Activated CD4-positive, alpha-beta T cell treated with anti-CD3 and anti-CD28 coated beads, Interleukin-2, amount 50 U/mL, for 4 hours (primary cell): Measurements from ENCODE around the gene TOLLIP.
"Not testable (repeated sequence)": the region's sequence is repeated elsewhere in the genome, so short reads cannot be mapped to it uniquely, and the experiment has no call there.

Source experiments
- DNase-seq, 2 experiments: peaks; one replicate each; pipeline ENCODE4 v3.0.0-alpha.2; 2020

TOLLIP gene

DNA sequence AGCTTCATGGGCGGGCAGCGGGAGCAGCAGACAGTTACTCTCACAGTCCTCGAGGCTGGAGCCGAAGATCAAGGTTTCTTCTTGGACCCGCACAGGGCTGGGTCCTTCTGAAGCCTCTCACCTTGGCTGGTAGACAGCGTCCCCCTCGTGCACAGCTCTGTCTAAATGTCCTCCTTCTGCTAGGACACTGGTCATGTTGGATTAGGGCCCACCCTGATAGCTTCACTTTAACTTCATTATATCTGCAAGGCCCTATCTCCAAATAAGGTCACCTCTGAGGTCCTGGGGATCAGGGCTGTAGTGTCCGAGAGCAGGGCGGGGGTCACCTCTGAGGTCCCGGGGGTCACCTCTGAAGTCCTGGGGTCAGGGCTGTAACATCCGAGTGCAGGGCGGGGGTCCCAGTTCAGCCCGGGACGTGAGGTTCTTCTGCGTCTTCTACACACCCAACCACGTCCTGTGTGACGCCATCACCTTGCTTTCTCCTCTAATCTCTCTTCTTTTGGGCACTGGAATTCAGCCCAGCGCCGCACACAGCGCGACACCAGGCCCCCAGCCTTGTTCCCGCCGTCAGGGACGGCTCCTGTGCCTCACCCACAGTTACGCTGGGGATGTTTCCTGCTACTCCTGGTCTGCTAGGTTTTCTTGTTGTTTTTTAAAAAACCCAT is 34.1 kb upstream of the TOLLIP start:
- DNase-seq: no peak

DNA sequence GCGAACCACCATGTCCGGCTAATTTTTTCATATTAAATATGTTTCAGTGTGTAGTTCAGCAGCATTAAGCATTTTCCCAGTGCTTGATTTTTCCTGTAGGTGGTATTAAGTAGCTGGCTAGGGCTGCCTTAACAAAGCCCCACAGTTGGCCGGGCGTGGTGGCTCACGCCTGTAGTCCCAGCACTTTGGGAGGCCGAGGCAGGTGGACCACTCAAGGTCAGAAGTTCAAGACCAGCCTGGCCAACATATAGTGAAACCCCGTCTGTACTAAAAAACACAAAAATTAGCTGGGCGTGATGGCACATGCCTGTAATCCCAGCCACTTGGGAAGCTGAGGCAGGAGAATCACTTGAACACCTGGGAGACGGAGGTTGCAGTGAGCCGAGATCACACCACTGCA is 33.5 kb upstream of the TOLLIP start:
- DNase-seq: no peak

DNA sequence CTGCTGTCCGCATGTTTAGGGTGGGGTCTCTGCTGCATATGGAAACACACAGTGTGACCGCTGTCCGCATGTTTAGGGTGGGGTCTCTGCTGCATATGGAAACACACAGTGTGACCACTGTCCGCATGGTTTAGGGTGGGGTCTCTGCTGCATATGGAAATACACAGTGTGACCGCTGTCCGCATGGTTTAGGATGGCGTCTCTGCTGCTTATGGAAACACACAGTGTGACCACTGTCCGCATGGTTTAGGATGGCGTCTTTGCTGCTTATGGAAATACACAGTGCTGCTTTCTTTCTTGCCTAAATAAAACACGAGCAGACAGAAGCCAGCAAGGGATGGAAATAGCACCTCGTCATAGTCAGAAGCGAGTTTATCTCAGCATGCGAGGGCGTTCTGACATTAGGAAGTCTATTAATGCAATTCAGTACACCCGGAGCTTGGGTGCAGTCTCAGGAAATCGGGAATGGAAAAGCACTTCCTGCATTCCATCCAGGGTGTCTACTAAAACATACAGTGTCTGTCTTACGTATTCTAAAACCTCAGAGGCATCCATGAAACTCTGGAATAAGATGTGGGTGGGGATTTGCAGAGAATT is 32.6 kb upstream of the TOLLIP start:
- no peak for DNase-seq

DNA sequence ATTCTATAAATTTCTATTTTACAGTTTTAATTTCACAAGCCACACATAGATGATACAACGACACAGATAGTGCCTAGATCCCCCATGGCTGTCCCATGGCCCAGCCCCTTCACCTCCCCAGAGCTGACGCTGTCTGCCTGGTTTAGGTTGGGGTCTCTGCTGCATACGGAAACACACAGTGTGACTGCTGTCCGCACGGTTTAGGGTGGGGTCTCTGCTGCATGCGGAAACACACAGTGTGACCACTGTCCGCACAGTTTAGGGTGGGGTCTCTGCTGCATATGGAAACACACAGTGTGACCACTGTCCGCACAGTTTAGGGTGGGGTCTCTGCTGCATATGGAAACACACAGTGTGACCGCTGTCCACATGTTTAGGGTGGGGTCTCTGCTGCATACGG is 31.8 kb upstream of the TOLLIP start:
- DNase-seq: not testable (repeated sequence)

DNA sequence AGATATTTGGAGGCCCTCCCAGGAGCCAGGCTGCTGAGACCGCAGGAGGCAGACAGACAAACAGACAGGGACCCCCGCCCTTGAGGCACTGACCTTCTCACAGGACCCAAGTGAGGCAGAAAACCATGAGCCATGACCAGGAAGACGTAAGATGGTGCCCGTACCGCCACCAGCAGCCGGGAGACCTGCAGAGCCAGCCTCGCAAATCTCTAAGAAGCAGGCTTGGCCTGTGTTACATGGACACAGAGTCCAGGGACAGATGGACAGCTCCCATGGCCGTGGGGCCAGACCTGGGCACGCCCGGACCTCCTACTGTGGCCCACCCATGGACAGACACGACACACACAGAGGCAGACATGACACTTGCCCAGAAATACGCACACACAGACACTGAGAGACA is 30.7 kb upstream of the TOLLIP start:
- DNase-seq: no peak

DNA sequence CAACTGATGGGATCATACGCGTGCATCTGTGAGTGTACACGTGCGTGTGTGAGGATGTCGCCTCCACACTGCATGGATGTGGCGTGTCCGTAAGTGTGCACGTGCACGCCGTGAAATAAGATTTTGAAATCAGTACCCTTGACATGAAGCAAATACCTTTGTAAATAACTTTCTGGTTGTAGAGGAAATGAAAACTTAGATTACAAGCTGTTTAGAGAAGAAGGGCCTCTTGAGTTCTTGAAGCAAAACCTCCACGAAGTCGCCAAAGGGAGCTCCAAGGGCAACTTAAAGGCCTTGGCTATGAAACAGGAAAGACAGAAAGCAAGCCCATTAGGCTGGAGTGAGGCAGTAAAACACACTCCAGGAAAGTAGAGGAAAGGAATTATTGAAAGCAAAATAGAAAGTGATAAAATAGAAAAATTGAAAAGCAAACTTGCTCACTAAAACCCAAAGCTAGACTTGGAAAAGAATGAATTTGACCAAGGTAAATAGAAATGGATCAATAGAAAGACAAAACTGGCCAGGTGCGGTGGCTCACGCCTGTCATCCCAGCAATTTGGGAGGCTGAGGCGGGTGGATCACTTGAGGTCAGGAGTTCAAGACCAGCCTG is 29.7 kb upstream of the TOLLIP start:
- no peak for DNase-seq

DNA sequence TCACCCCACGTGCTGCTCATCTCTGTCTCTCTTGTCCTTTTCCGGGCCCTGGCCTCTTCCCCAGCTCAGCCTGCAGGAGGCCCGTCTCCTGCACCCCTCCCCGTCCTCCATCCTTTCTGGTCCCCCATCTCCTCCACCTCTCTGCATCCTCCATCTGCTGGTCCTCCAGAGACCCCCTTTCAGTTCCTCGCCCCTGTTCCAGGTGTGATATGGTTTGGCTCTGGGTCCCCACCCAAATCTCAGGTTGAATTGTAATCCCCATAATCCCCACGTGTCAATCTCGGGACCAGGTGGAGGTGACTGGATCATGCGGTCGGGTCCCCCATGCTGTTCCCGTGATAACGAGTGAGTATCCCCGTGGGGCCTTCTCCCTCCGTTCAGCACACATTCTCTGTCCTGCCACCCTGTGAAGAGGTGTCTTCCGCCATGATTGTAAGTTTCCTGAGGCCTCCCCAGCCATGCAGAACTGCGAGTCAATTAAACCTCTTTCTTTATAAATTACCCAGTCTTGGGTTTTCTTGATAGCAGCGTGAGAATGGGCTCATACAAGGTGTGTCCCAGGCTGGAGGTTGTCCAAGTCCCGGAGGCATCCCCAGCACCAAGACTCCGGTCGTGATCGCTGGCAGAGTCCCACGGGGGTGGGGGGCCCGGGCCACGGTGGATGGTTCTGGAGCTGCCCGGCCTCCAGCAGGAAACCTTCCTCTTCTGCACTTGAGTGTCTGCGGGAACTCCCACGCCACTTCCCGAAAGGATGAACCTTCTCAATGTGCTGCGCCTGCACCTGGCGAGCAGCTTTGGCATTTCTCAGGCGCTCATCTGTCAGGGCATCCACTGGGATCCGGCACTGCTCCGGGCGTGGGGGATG is 29.0 kb upstream of the TOLLIP start:
- no peak for DNase-seq

DNA sequence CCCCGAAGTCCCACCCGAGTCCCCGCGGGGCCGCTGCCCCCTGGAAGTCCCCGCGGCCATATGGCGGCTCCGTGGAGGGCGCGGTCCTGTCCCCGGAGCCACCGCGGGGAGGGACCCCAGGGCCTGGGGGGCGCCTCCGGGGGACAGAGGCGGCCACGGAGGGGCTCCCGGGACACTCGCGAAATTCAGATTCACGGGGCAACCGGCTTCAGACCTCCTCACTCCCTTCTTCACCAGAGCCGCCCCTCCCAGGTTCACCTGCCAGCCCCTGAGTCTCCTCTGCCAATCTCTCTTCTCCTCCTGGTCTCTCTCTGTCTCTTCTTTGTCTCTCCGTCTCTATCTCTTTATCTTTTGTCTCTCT is 28.2 kb upstream of the TOLLIP start:
- no peak for DNase-seq

DNA sequence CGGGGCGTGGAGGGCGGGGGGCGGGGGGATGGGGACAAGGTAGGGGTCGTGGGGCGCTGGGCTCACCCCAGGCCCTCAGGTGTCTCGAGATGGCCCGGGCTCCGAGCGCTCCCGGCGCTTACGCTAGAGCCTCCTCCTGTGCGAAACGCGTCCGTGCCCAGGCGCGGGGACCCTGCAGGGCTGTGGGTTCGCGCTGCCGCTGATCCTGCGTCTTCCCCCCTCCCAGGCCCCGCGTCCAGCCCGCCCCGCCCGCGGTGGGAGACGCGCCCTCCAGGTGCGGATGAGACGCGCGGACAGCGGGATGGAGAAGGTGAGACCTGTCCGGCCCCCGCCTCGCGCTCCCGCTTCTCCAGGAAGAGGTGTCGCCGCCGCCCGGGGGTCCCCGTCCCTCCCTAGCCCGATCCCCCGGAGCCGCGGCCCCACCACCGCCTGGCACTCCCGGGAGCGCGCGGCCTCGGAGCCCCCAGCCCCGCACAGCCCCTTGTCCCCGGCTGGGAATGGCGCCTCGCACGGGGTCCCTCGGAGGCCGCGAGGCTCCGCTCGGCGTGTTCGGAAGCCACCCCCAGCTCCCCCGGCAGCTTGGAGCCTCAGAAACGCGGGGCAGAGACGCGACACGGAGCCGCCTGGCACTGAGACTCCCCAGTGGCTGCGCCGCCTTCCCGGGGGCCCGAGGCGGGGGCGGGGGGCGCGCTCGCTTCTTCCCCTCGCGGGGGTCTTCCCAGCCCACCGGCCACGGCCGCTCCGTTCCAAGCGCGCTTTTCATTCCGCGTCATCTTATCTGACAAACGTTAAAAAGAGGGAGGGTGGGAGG is 27.6 kb upstream of the TOLLIP start:
- DNase-seq: peak; percentile 29 to 42

DNA sequence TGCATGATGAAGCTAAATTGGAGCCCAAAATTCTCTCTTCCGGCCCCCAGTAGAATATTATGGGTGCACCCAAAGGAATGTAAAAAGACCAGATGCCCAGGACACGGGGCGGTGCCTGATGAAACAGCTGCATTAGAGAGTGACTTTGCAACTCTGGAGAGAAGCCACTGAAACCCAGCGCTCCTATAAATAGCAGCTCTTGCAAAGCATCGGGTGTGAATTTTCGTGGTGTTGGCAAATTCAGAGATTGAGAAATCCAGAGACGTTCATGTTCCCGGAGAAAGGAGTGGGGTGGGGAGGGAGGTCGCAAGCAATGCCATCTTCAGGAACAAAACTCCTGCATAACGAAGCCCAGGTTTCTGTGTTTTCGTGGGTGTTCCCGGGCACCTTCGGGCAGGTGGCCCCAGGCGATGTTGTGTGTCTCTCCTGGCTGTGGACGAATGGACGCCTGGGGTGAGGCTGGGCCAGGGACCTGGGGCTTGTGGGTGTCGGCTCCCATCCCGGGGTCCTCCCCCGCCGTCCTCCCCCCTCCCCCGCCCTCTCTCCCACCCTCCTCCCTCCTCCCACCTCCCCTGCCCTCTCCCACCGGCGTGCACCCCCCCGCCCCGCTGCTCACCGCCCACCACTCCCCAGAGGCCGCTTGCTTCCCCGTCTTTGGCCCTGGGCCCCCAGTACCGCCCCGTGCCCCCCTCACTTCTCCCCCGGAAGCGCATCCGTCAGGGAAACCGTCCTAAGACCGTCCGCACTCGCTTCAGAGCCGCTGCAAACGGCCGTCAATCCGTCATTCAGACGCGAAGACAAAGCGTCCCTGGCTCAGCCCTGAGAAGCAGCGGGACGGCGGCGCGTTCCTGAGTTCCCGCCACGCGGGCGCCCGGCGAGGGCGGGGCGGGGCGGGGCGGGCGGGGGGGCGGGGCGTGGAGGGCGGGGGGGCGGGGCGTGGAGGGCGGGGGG is 26.7 kb upstream of the TOLLIP start:
- DNase-seq: peak; percentile 30 to 45

DNA sequence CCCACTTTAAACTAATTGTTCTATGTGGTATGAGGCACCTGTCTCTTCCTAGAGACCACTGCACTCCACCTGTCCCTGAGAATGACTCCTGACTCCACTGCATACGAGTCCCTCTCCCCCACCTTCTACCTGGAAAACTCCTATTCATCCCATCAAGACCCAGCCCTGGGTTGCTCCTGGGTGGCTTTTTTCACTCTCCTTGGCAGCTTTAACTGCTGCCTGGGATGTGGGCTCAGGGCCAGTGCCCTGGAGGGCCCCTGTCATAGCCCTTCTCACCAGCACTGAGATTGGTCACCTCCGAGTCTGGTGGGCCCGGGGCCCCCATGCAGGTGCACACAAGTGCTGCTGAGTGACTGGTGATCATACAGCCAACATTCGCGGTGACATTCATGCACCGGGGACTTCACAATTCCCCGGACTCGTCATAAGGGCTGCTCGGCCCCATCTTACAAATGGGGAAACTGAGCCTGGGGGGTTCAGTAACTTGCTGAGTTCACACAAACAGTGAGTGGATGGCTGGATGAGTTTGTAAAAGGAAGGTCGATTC is 25.9 kb upstream of the TOLLIP start:
- no peak for DNase-seq

DNA sequence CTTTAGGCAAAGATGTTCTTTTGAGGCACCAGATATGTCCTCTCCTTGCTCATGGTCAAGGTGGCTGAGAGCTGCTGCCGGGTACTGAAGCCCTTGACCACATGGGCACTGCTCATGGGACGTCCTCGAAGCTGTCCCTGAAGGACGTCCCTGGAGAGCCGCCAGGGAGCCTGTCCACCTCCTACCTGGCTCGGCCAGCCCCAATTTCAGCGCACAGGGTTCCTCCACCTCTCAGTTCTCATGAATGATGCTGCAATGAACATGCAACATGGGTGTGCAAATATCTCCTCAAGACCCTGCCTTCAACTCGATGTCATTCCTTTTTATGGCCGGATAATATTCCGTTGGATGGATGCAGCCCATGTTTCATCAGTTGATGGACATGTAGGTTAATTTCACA is 24.4 kb upstream of the TOLLIP start:
- no peak for DNase-seq

DNA sequence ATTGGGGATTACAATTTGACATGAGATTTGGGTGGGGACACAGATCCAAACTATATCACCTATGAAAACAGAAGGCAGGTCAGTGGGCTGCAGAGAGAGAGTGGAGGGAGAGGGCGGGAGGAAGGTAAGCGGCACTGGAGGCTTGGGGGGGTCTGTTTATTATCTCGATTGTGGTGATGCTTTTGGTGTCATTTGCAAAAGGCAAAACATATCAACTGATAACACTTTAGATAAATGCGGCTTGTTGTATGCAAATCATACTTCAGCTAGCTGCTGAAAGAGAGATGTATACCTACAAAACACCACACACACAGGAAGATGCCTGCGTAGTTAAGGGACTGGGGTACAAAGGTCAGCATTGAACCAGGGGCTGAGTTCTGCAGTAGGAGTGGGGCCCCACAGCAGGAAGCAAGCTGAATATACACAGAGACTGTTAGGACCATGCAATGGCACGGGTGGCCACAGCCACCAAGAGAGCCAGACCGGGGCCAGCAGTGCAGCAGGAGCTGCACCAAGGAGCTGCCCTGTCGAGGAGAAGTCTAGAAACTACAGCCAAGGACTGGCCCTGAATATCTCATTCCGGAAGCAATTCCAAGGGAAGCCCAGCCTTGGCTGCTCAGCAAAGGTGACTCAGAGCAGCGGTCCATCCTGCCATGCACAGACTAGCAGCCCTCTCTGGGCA is 23.8 kb upstream of the TOLLIP start:
- DNase-seq: no peak

DNA sequence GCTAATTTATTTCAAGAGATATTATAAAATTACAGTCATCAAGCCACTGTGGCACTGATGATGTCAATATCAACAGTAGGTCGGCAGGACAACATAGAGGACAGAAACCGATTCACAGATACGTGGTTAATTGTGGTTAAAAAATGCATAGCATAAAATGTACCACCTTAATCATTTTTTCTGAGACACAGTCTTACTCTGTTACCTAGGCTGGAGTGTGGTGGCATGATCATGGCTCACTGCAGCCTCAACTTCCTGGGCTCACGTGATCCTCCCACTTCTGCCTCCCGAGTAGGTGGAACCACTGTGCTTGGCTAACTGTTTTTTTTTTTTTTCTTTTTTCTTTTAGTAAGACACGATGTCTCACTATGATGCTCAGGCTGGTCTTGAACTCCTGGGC is 21.0 kb upstream of the TOLLIP start:
- DNase-seq: no peak

DNA sequence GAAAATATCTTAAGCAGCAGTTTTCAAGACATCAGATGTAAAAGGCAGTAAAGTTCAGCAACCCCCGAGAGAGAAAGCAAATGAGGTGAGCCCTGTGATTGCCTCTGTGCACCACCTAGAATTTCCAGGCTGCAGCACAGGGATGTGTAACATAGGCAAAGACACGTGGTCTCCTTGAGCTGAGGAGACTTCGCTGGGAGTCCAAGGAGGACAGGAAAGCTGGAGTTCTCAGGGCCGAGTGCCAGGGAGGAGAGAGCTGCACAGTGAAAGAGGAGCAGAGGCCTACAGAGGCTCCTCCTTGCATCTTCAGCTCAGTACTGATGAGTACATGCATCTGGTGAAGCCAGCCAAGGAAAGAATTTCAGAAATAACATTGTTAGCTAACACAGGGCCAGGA is 17.6 kb upstream of the TOLLIP start:
- DNase-seq: no peak

DNA sequence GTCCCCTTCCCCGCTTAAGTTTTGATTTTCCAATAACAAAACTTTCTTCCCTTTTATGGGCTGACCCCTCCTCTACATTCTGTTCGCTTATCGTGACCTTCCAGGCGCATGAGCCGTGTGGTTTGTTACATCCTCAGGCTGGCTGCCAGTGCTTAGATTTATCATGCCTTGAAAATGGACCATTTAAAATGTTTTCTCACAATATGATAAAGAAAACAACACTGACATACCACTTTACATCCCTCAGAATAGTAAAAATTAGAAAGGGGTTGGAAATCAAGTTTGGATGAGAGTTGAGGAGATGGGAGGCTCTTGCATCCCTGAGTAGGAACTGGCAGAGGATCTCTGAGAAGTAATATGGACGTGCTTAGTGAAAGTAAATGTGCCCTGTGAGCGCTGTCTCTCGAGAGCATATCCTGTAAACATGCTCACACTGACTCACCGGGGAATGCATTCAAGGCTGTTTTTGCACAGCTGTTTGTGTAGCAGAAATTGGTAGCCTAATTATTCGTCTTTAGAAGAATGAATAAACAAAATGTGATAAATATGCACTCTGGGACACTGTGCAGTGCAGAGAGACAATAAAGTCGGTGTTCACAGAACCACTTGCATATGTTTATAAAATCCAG is 17.1 kb upstream of the TOLLIP start:
- DNase-seq: no peak

DNA sequence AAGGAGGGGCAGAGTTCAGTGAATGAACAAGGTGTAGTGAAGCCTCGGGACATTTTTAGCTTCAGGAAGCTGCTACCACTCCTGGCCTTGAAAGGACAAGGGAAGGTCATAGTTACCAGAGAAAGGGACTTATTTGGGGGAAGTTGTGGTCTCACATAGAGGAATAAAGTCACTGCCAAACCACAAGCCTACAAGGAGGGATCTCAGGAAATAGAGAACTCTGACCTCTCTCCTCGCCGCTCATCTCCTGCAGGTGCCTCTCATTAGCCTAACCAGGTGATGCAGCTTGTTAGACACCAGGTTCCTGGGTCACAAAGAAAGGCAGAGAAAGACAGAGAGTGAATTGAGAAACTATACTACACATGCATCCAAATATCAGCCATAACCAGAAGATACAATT is 14.3 kb upstream of the TOLLIP start:
- no peak for DNase-seq

DNA sequence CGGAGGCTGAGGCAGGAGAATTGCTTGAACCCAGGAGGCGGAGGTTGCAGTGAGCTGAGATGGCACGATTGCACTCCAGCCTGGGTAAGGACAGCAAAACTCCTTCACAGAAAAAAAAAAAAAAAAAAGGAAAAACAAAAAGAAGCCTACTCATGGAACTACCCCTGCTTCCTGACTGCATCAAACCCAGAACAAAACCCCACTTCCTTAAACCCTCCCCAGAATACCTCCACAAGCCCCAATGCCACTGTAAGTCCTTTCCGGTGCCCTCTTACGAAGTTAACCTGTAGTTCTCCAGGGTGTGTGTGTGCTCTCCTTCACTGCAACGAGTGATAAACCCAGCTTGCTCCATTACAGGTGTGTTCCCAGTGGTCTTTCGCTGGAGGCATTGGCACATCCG is 8.6 kb upstream of the TOLLIP start:
- no peak for DNase-seq

DNA sequence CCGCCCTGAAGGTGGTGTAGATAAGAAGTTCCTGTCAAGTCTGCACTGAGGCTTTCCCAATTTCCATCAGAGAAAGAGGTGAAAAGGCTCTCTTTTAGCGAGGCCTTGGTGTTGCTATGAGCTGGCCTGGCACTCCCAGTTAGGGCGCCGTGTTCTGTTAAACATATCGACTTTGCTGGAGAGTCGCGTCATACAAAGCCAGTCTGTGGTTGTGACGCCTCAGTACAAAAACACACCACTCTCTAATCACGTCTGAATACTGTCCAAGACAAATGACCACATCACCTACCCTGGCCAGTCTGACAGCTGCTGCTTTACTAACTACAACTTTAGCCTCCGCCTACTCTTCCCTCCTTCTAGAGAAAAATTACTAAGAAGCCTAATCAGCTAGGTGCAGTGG is 8.0 kb upstream of the TOLLIP start:
- no peak for DNase-seq

DNA sequence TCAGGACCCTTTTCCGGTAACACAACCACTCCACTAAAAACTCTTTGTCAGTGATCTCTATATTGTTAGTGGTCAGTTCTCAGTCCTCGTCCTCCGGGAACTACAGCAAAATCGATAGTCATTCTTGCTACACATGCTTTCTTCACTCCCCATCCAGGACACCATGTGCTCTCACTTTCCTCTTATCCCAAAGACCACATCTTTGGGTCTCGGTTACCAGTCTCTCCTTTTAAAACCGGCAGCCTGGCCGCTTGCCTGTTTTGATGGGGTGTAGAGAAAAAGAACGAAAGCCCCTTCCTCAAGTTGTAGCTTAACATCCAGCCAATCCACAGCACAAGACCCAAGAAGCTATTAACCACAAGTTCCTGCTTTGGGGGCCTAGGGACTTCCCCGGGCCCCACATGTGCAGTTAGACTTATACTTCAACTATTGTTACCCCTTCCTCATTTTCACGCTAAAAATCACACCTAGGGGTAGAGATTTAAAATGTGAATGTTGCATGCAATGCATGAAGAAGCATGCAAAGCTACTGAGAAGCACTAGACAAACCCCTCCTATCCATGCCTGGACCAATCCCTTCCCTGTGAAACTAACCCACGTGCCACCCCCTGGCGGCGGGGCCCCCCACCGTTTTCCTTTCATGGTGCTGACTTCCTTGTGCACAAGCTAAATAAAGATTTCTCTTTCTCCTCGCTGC is 1.5 kb upstream of the TOLLIP start:
- peak; percentile 39 to 42 for DNase-seq
